A673 (cell line): ENCODE data around the gene ZNFX1. TPM values are rescaled to one million over a fixed set of nuclear protein-coding genes. Genes with fewer than 3 reads are reported as not detected.
"Not testable (repeated sequence)": the region's sequence is repeated elsewhere in the genome, so short reads cannot be mapped to it uniquely, and the experiment has no call there.

ENCODE experiments used
- BruUV-seq: library from RNA; stranded (reverse); fragments of 400-500 nt; replicated peaks from 2 replicates; lab custom pipeline; 2021; lab: Mats Ljungman, UMichigan
- CTCF ChIA-PET: fragments of 300-600 bp; sonication (Branson Sonifier 250); formaldehyde crosslinking; loops from one replicate; lab custom pipeline; 2022; ENCODE audit warnings: antibody characterized with exemption; lab: Charles Lee
- POLR2A ChIA-PET: fragments of 300-600 bp; sonication (Branson Sonifier 250); formaldehyde crosslinking; loops from one replicate; lab custom pipeline; 2022; ENCODE audit warnings: antibody characterized with exemption; ENCODE audit not compliant: low non-redundant PET; lab: Charles Lee
- DNase-seq: peaks from one replicate; pipeline ENCODE4 v3.0.0-alpha.2; 2015; ENCODE audit warnings: low spot score
- H3K27ac ChIP-seq: fragments of 200-600 bp; sonication (generic); 2 replicates; pipeline ENCODE4 v1.5.1; 2016; ENCODE audit warnings: mixed run types, low read depth, mild to moderate bottlenecking, mixed read lengths, antibody characterized with exemption, low read length; ENCODE audit not compliant: poor library complexity, severe bottlenecking
- H3K27me3 ChIP-seq: fragments of 200-600 bp; sonication (generic); replicated peaks from 2 replicates; pipeline ENCODE4 v1.6.1; 2017; ENCODE audit warnings: mixed run types, low read depth, mild to moderate bottlenecking, mixed read lengths, antibody characterized with exemption, low read length; ENCODE audit not compliant: insufficient read depth, poor library complexity
- H3K36me3 ChIP-seq: fragments of 200-600 bp; sonication (generic); 2 replicates; pipeline ENCODE4 v1.6.1; 2016; ENCODE audit warnings: mixed run types, mild to moderate bottlenecking, mixed read lengths, antibody characterized with exemption, low read length; ENCODE audit not compliant: insufficient read depth, poor library complexity, severe bottlenecking
- H3K4me1 ChIP-seq: fragments of 200-600 bp; sonication (generic); 2 replicates; pipeline ENCODE4 v1.6.1; 2017; ENCODE audit warnings: mixed run types, mild to moderate bottlenecking, mixed read lengths, antibody characterized with exemption, low read length; ENCODE audit not compliant: insufficient read depth, poor library complexity, severe bottlenecking
- H3K4me3 ChIP-seq: fragments of 200-600 bp; sonication (generic); 2 replicates; pipeline ENCODE4 v1.5.1; 2016; ENCODE audit warnings: low read depth, mixed run types, mild to moderate bottlenecking, mixed read lengths, low read length; ENCODE audit not compliant: poor library complexity, severe bottlenecking
- H3K9me3 ChIP-seq: fragments of 200-600 bp; sonication (generic); 2 replicates; pipeline ENCODE4 v1.6.1; 2016; ENCODE audit warnings: mixed run types, low read depth, mild to moderate bottlenecking, mixed read lengths, antibody characterized with exemption, low read length; ENCODE audit not compliant: poor library complexity, severe bottlenecking
- CTCF ChIP-seq: fragments of 300-800, 200-600 bp; sonication (generic); conservative IDR thresholded peaks from 2 replicates; pipeline ENCODE4 v1.5.1; 2017; ENCODE audit warnings: low read depth, mild to moderate bottlenecking, antibody characterized with exemption, low read length, moderate library complexity, mixed read lengths
- EZH2 ChIP-seq: fragments of 200-600 bp; sonication (generic); IDR thresholded peaks from 2 replicates; pipeline ENCODE4 v1.6.1; 2017; ENCODE audit warnings: borderline replicate concordance, low read depth, mild to moderate bottlenecking, mixed read lengths, antibody characterized with exemption, low read length; ENCODE audit not compliant: poor library complexity, severe bottlenecking
- intact Hi-C: fragments of 100-400 bp; cut with micrococcal nuclease; formaldehyde crosslinking; loops from one replicate; pipeline ENCODE4 v1.10.0; 2022; ENCODE audit not compliant: unreplicated experiment
- total RNA-seq: library from RNA; stranded (reverse); gene quantifications from 2 replicates; pipeline ENCODE4 v1.2.3, GENCODE V29; 2021

The ZNFX1 gene
- total RNA-seq, 1 experiment from 2014 or later, result 19.0 TPM

GRCh38 chr20:49306903-49307620 is 29.2 kb upstream of the ZNFX1 start:
- H3K36me3 ChIP-seq, result no peaks in the 10 kb centered on the region
- H3K4me3 ChIP-seq, result no peak overlapping the region
- no peaks in the 10 kb centered on the region for H3K27me3 ChIP-seq
- no peaks in the 10 kb centered on the region for H3K9me3 ChIP-seq
- intact Hi-C loops, result no loop called here
- H3K4me1 ChIP-seq, result no peaks in the 10 kb centered on the region
- no TSS peak for BruUV-seq
- ChIA-PET POLR2A (interaction anchor here (0.7 kb wide), 1 partner anchor 20 kb away, joined by 3 read pairs; no protein-coding TSS in a partner anchor), CTCF (no interaction called here)
- no peak for DNase-seq
- TF ChIP-seq EZH2, result no peak
- TF ChIP-seq CTCF, result no peak
- no peak overlapping the region for H3K27ac ChIP-seq

DNA sequence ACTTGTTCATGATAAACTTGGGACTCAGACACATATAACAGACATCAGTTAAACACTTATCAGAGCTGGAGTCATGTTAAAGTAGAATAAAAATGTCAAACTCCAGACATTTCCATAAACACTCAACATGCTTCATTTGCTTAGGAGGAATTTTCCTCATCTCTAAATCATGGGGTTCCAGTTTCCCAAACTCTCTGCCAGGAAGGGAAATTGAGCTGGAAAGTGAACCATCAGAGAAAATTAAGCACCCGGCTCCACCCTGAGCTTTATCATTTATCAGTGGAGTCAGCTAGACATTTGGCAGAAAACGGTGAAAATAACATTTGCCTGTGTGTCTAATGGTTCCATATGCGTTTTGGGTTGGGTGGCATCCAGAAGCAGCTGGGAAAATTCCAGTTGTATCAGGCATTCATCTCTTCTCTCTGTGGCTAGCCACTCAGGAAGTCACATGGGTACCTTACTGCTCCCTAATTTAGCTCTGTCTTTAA is 25.3 kb upstream of the ZNFX1 start:
- ChIA-PET CTCF (interaction anchor here (0.8 kb wide), 1 partner anchor 27 kb away, joined by 3 read pairs; no protein-coding TSS in a partner anchor), POLR2A (interaction anchor here (0.6 to 0.8 kb wide), 2 partner anchors 20 to 31 kb away, joined by 3 read pairs; no protein-coding TSS in a partner anchor)
- Histone ChIP-seq H3K4me3 (no peak overlapping the region), H3K27ac (no peak overlapping the region), H3K4me1 (no peaks in the 10 kb centered on the region), H3K27me3 (no peaks in the 10 kb centered on the region), H3K9me3 (no peaks in the 10 kb centered on the region), H3K36me3 (no peaks in the 10 kb centered on the region)
- no TSS peak for BruUV-seq
- intact Hi-C loops, result no loop called here
- no peak for DNase-seq
- no peak for TF ChIP-seq EZH2

- intact Hi-C loops, result no loop called here
- BruUV-seq, result no TSS peak
- no peak overlapping the region for H3K4me3 ChIP-seq
- H3K27me3 ChIP-seq, result no peaks in the 10 kb centered on the region
- no peaks in the 10 kb centered on the region for H3K4me1 ChIP-seq
- H3K36me3 ChIP-seq, result no peaks in the 10 kb centered on the region
- no peaks in the 10 kb centered on the region for H3K9me3 ChIP-seq
- POLR2A ChIA-PET, result no interaction called here
- TF ChIP-seq EZH2, result no peak
- no peak for TF ChIP-seq CTCF
- no peak for DNase-seq
- CTCF ChIA-PET, result interaction anchor here (0.7 kb wide), 1 partner anchor 54 kb away, joined by 3 read pairs; no protein-coding TSS in a partner anchor
- no peak overlapping the region for H3K27ac ChIP-seq
Observed at GRCh38 chr20:49297605-49298530, 20.0 kb upstream of the ZNFX1 start.

GRCh38 chr20:49294002-49294654 is 16.3 kb upstream of the ZNFX1 start:
- BruUV-seq, H3K4me1 ChIP-seq, intact Hi-C loops, H3K9me3 ChIP-seq, CTCF ChIA-PET, H3K4me3 ChIP-seq, H3K27me3 ChIP-seq, H3K27ac ChIP-seq, DNase-seq, POLR2A ChIA-PET: not testable (repeated sequence)
- peaks cover 29% of the 10 kb centered on the region for H3K36me3 ChIP-seq
